Heart right ventricle (tissue), 16 donors: ENCODE data around the gene FYTTD1. TPM values are rescaled to one million over a fixed set of nuclear protein-coding genes. Genes with fewer than 3 reads are reported as not detected.

Source experiments
- ATAC-seq, 8 donors: fragments of 200-7000 bp; cut with Tn5 transposase; one replicate each; pipeline ENCODE4 v1.9.1; 2020; ENCODE audit warnings: mild to moderate bottlenecking in 8 of 8, moderate library complexity in 8 of 8, moderate number of reproducible peaks in 1 of 8
- DNase-seq, 2 donors: peaks; one replicate each; pipeline ENCODE4 v3.0.0-alpha.2; 2020
- H3K27ac ChIP-seq, 10 donors: fragments of 200-600 bp; sonication (generic) in 2 of 10; one replicate each; pipeline versions ENCODE4 v1.5.0 to v1.8.0; 2020 to 2022; ENCODE audit warnings: mild to moderate bottlenecking in 3 of 10
- H3K27me3 ChIP-seq, 7 donors: fragments of 200-600 bp; one replicate each; pipeline ENCODE4 v1.8.0; 2021 to 2022; ENCODE audit warnings: mild to moderate bottlenecking in 2 of 7
- H3K36me3 ChIP-seq, 9 donors: fragments of 200-600 bp; sonication (generic) in 1 of 9; one replicate each; pipeline versions ENCODE4 v1.5.0 to v1.8.0; 2020 to 2022; ENCODE audit warnings: mild to moderate bottlenecking in 2 of 9
- H3K4me1 ChIP-seq, 9 donors: fragments of 200-600 bp; sonication (generic) in 1 of 9; one replicate each; pipeline versions ENCODE4 v1.5.0 to v1.8.0; 2020 to 2022; ENCODE audit warnings: mild to moderate bottlenecking in 4 of 9
- H3K4me3 ChIP-seq, 10 donors: fragments of 200-600 bp; sonication (generic) in 2 of 10; one replicate each; pipeline versions ENCODE4 v1.5.0 to v1.8.0; 2020 to 2022; ENCODE audit warnings: mild to moderate bottlenecking in 7 of 10, moderate library complexity in 2 of 10
- H3K9me3 ChIP-seq, 11 donors: fragments of 200-600 bp in 10 of 11; sonication (generic) in 2 of 11; one replicate each; pipeline versions ENCODE4 v1.5.0 to v1.8.0; 2013 to 2022; ENCODE audit warnings: mild to moderate bottlenecking in 2 of 11, control low read depth in 1 of 11, moderate library complexity in 1 of 11
- CTCF ChIP-seq, 9 donors: fragments of 200-600 bp; sonication (generic) in 2 of 9; IDR thresholded peaks; one replicate each; pipeline versions ENCODE4 v1.5.0 to v1.8.0; 2021 to 2022; ENCODE audit warnings: antibody characterized with exemption in 9 of 9, mild to moderate bottlenecking in 5 of 9, moderate library complexity in 1 of 9
- WGBS, 2 donors: extraction: QIAGEN DNeasy Blood & Tissue Kit; methylation state at CpG; one replicate each; pipeline ENCODE4 v1.1.7; 2013; ENCODE audit warnings: inconsistent platforms in 1 of 2; 5-methylcytosine and 5-hydroxymethylcytosine counted together
- intact Hi-C, 10 donors: fragments of 100-400 bp; cut with DNase I; formaldehyde crosslinking; loops; one replicate each; pipeline versions ENCODE4 v1.11.1 to v1.14.2; 2022
- polyA plus RNA-seq, 2 donors: library from polyadenylated mRNA; stranded (reverse); fragments of 200-250 nt; gene quantifications; one replicate each; pipeline ENCODE4 v1.2.3, GENCODE V29; 2013
- total RNA-seq, 10 donors: library from RNA; stranded (reverse); fragmentation: NEBNext Ultra II Directional in 3 of 10; extraction: Animal tissue kit (Norgen Biotek cat#: 25700) in 3 of 10; gene quantifications; one replicate each; pipeline versions ENCODE4 v1.2.1 to v1.2.4, GENCODE V29; 2021 to 2023
- donor health status: Arrhythmogenic right ventricular cardiomyopathy.
- donor health status: ischemic (EF 13 %, LVEDD 7.1; RV severe dilation, severe dysfunction).
- donor health status: healthy with polysubstance abuse.
- donor health status: DM: no; HTN: yes; CAD: no.
- donor health status: DM: no; HTN: no; CAD: no.
- donor health status: ischemic (EF 25% LVEDD 6.9; RV normal size, moderate dysfunction).
- donor health status: ischemic (EF 25% LVEDD 5.7; RV mildly dilated, moderate dysfunction).
- donor health status: healthy.
- donor health status: DM: yes; HTN: yes; CAD: no.
- donor health status: Ischemic cardiomyopathy.
- donor health status: ischemic (EF 35%, LVEDD 5.7; RV mildly dilated, moderate dysfunction).
- donor health status: nonischemic (EF 11% LVEDD 7.7; RV severe dilation, severe dysfunction).
- donor health status: DM: yes; HTN: yes; CAD: no.
- donor health status: PGD.
- donor health status: ischemic (EF 29% LVEDD 5.4; RV normal size, mild dysfunction).
- donor health status: nonischemic (EF 23%, LVEDD 6.1; RV moderate dilation, normal function).

FYTTD1 gene
- total and polyA plus RNA-seq, 12 donors: 16.5 to 111 (median 77.9) TPM

- Histone ChIP-seq H3K4me3 (peak overlapping the region in 8 of 10 donors; percentile 79 to 94 (median 88)), H3K4me1 (peaks cover 5 to 73% (median 48%) of the 10 kb centered on the region in 9 donors), H3K9me3 (no peaks in the 10 kb centered on the region), H3K36me3 (peaks cover 0 to 8% (median 5%) of the 10 kb centered on the region in 9 donors), H3K27me3 (no peaks in the 10 kb centered on the region), H3K27ac (peak overlapping the region in 9 of 10 donors; percentile 85 to 98 (median 97))
- DNase-seq (no peak), ATAC-seq (no peak)
- WGBS, 2 donors: 81 to 84% methylated on average over 5 of the region's 5 CpGs
- no peak for TF ChIP-seq CTCF (IDR thresholded peaks at IDR 0.05)
- intact Hi-C loops: loop anchor here in 5 of 10 donors (5.0 kb wide), 2 partner anchors 40 kb away; partner anchors contain the start of gene LRCH3 (in 5 of the 5)
Observed at GRCh38 chr3:197752107-197752506, 2.4 kb downstream of the FYTTD1 start.

GRCh38 chr3:197753263-197753662, 3.6 kb downstream of the FYTTD1 start:
- 82 to 84% methylated on average over 3 of the region's 3 CpGs for WGBS, 2 donors
- peaks cover 5 to 72% (median 41%) of the 10 kb centered on the region in 9 donors for H3K4me1 ChIP-seq
- peak overlapping the region in 2 of 10 donors; percentile 18 to 98 for H3K27ac ChIP-seq
- DNase-seq (no peak), ATAC-seq (no peak)
- peak in 1 of 9 donors; percentile 15 for TF ChIP-seq CTCF (IDR thresholded peaks at IDR 0.05)
- intact Hi-C loops: loop anchor here in 5 of 10 donors (5.0 kb wide), 2 partner anchors 39 to 41 kb away; partner anchors contain the start of gene LRCH3 (in 5 of the 5)
- H3K36me3 ChIP-seq: peaks cover 0 to 19% (median 9%) of the 10 kb centered on the region in 9 donors
- H3K9me3 ChIP-seq: no peaks in the 10 kb centered on the region
- no peaks in the 10 kb centered on the region for H3K27me3 ChIP-seq
- H3K4me3 ChIP-seq: no peak overlapping the region

- Histone ChIP-seq H3K27me3 (no peaks in the 10 kb centered on the region), H3K4me1 (peaks cover 4 to 59% (median 36%) of the 10 kb centered on the region in 9 donors), H3K27ac (peak overlapping the region in 1 of 10 donors; percentile 1), H3K9me3 (no peaks in the 10 kb centered on the region), H3K4me3 (no peak overlapping the region), H3K36me3 (peaks cover 0 to 50% (median 12%) of the 10 kb centered on the region in 9 donors)
- no peak for ATAC-seq
- intact Hi-C loops: no loop called here
- DNase-seq: no peak
- WGBS, 2 donors: 86 to 88% methylated on average over 3 of the region's 3 CpGs
- no peak for TF ChIP-seq CTCF (IDR thresholded peaks at IDR 0.05)
Observed at GRCh38 chr3:197756704-197757103, 7.0 kb downstream of the FYTTD1 start.

GRCh38 chr3:197758512-197758911, 8.8 kb downstream of the FYTTD1 start:
- ATAC-seq: peak in 2 of 8 donors; percentile 56 to 95
- WGBS, 2 donors: 73 to 75% methylated on average over 4 of the region's 4 CpGs
- Histone ChIP-seq H3K36me3 (peaks cover 0 to 68% (median 26%) of the 10 kb centered on the region in 9 donors), H3K4me3 (no peak overlapping the region), H3K9me3 (no peaks in the 10 kb centered on the region), H3K27ac (peak overlapping the region in 6 of 10 donors; percentile 2 to 42 (median 14)), H3K27me3 (no peaks in the 10 kb centered on the region), H3K4me1 (peaks cover 0 to 41% (median 18%) of the 10 kb centered on the region in 9 donors)
- intact Hi-C loops: no loop called here
- no peak for DNase-seq
- no peak for TF ChIP-seq CTCF (IDR thresholded peaks at IDR 0.05)
